K562 (cell line): ENCODE results near the gene USP31. TPM values are rescaled to one million over a fixed set of nuclear protein-coding genes. Genes with fewer than 3 reads are reported as not detected.

ENCODE experiments used
- ATAC-seq: fragments of 200-7000 bp; cut with Tn5 transposase; 3 replicates; pipeline ENCODE4 v1.9.1; 2020; ENCODE audit warnings: moderate library complexity
- BruUV-seq: library from RNA; stranded (reverse); fragments of 400-500 nt; replicated peaks from 2 replicates; lab custom pipeline; 2021; lab: Mats Ljungman, UMichigan
- CTCF ChIA-PET: fragments of 300-600 bp; formaldehyde crosslinking; extraction: SDS; loops from one replicate; lab custom pipeline; 2021; ENCODE audit warnings: low intra/inter-chr PET ratio; lab: Yijun Ruan, JAX
- POLR2A ChIA-PET: fragments of 300-600, 350-650 bp; sonication (Branson Sonifier 250); formaldehyde crosslinking; extraction: SDS; loops from one replicate; lab custom pipeline; 2021; ENCODE audit warnings: antibody characterized with exemption, inconsistent platforms; lab: Yijun Ruan, JAX
- DNase-seq, 4 experiments: peaks; one replicate each; pipeline versions ENCODE4 v3.0.0 to v3.0.0-alpha.2; 2011 to 2018; ENCODE audit warnings: low spot score in 3 of 4, mixed read lengths in 3 of 4; ENCODE audit errors: extremely low read depth in 1 of 4
- FAIRE-seq: peaks from 2 replicates; lab custom pipeline; 2011; peaks lifted over from hg19 to GRCh38; lab: Jason Lieb, UNC
- H2AFZ ChIP-seq: 2 replicates; pipeline ENCODE4 v1.6.0; 2011; ENCODE audit warnings: low read depth, low read length, control low read depth, inconsistent platforms
- H3K27ac ChIP-seq: fragments of 200-600 bp; 3 replicates; pipeline ENCODE4 v1.8.0; 2011; ENCODE audit warnings: low read depth, mild to moderate bottlenecking, control low read depth, inconsistent platforms, low read length, moderate library complexity, mixed read lengths; ENCODE audit errors: extremely low read depth
- H3K27me3 ChIP-seq, 2 experiments: fragments of 300-600 bp in 1 of 2; 2 replicates in 1 of 2; 3 replicates in 1 of 2; pipeline versions ENCODE4 v1.6.0 to v1.8.0; 2011; ENCODE audit warnings: inconsistent platforms in 2 of 2, low read length in 2 of 2, mild to moderate bottlenecking in 1 of 2, mixed read lengths in 1 of 2, moderate library complexity in 1 of 2; ENCODE audit not compliant: control insufficient read depth in 2 of 2, insufficient read depth in 2 of 2
- H3K36me3 ChIP-seq: fragments of 300-600 bp; 3 replicates; pipeline ENCODE4 v1.8.0; 2011; ENCODE audit warnings: mild to moderate bottlenecking, low read length, inconsistent platforms; ENCODE audit not compliant: control insufficient read depth, insufficient read depth
- H3K4me1 ChIP-seq, 2 experiments: fragments of 200-600 bp in 1 of 2; replicated peaks in 1 of 2; 2 replicates in 1 of 2; 3 replicates in 1 of 2; pipeline versions ENCODE4 v1.5.1 to v1.8.0; 2011; ENCODE audit warnings: inconsistent platforms in 2 of 2, low read length in 2 of 2, mild to moderate bottlenecking in 1 of 2, mixed read lengths in 1 of 2, moderate library complexity in 1 of 2; ENCODE audit not compliant: control insufficient read depth in 2 of 2, insufficient read depth in 2 of 2
- H3K4me2 ChIP-seq: 2 replicates; pipeline ENCODE4 v1.6.1; 2011; ENCODE audit warnings: low read length, control low read depth, inconsistent platforms, mixed read lengths; ENCODE audit not compliant: insufficient read depth
- H3K4me3 ChIP-seq: fragments of 200-600 bp; sonication (generic), shearing (Covaris generic); 2 replicates; pipeline ENCODE4 v1.5.1; 2016; ENCODE audit warnings: control low read depth, inconsistent platforms
- H3K79me2 ChIP-seq: fragments of 200-600 bp; 3 replicates; pipeline ENCODE4 v1.8.0; 2011; ENCODE audit warnings: low read length, inconsistent platforms; ENCODE audit not compliant: control insufficient read depth, insufficient read depth
- H3K9ac ChIP-seq, 2 experiments: 2 replicates each; pipeline versions ENCODE4 v1.6.0 to v1.6.1; 2011; ENCODE audit warnings: low read depth in 2 of 2, low read length in 2 of 2, control low read depth in 1 of 2, inconsistent platforms in 1 of 2, mild to moderate bottlenecking in 1 of 2, mixed read lengths in 1 of 2; ENCODE audit not compliant: insufficient read depth in 1 of 2
- H3K9me1 ChIP-seq: one replicate; pipeline ENCODE4 v1.6.0; 2011; ENCODE audit warnings: inconsistent platforms, mild to moderate bottlenecking, low read length, moderate library complexity; ENCODE audit not compliant: control insufficient read depth, insufficient read depth
- H3K9me3 ChIP-seq: replicated peaks from 2 replicates; pipeline ENCODE4 v1.5.1; 2011; ENCODE audit warnings: low read depth, low read length, inconsistent platforms; ENCODE audit not compliant: control insufficient read depth, insufficient read depth
- H4K20me1 ChIP-seq: replicated peaks from 2 replicates; pipeline ENCODE4 v1.6.1; 2011; ENCODE audit warnings: low read length, inconsistent platforms, mixed read lengths; ENCODE audit not compliant: control insufficient read depth, insufficient read depth
- SPI1 ChIP-seq: IDR thresholded peaks from 2 replicates; pipeline ENCODE4 v1.6.1; 2011; ENCODE audit warnings: low read depth, low read length, control low read depth, borderline replicate concordance
- ZNF512 ChIP-seq: IDR thresholded peaks from 2 replicates; pipeline ENCODE4 v1.6.1; 2016; ENCODE audit warnings: missing genetic modification characterization, missing compliant biosample characterization
- WGBS: fragments of 100-300 bp; shearing (Covaris generic); methylation state at CpG from one replicate; pipeline ENCODE4 v1.1.6; 2016; ENCODE audit warnings: low coverage, mixed read lengths; ENCODE audit not compliant: insufficient coverage; ENCODE audit errors: missing lambda C conversion rate; 5-methylcytosine and 5-hydroxymethylcytosine counted together
- in situ Hi-C: fragments of 300-500 bp; cut with MboI; formaldehyde crosslinking; loops from 4 replicates; pipeline ENCODE4 v1.15.0; 2018; ENCODE audit warnings: inconsistent platforms, mixed read lengths
- intact Hi-C: fragments of 100-400 bp; cut with micrococcal nuclease; formaldehyde crosslinking; loops from 2 replicates; pipeline ENCODE4 v1.14.2; 2022
- polyA plus RNA-seq, 8 experiments: library from polyadenylated mRNA; depleted of rRNA in 4 of 8; stranded (reverse) in 5 of 8; unstranded in 3 of 8; fragments of >200 nt; fragmentation: Nextera tagmentation in 2 of 8; fragmentation: Illumina TruSeq in 1 of 8; extraction: Ambion mirVana in 2 of 8; extraction: Trizol in 1 of 8; gene quantifications; 2 replicates each; pipeline versions ENCODE4 v1.2.1 to v1.2.3, GENCODE V29; 2011 to 2014; ENCODE audit warnings: inconsistent platforms in 1 of 8, missing spikeins in 1 of 8
- total RNA-seq, 7 experiments: library from RNA; depleted of rRNA in 6 of 7; stranded (reverse); fragments of >200 nt in 6 of 7; fragmentation: Illumina TruSeq in 2 of 7; extraction: Trizol in 2 of 7; gene quantifications; 2 replicates each; pipeline versions ENCODE4 v1.2.1 to v1.2.3, GENCODE V29; 2011 to 2021; ENCODE audit warnings: low replicate concordance in 1 of 7
- TF ChIP-seq, protein P1 (sequence below): fragments of 250-450 bp; sonication (Bioruptor Pico); IDR thresholded peaks from 2 replicates; pipeline ENCODE4 v1.9.0; 2021; ENCODE audit warnings: mild to moderate bottlenecking
- TF ChIP-seq, protein P2 (sequence below), 2 experiments: fragments of 250-450 bp in 1 of 2; fragments of 450-650 bp in 1 of 2; sonication (Bioruptor Pico) in 1 of 2; IDR thresholded peaks; 2 replicates each; pipeline versions ENCODE4 v1.6.1 to v1.8.0; 2016 to 2021; ENCODE audit warnings: mild to moderate bottlenecking in 2 of 2, moderate library complexity in 2 of 2, missing compliant biosample characterization in 1 of 2, missing genetic modification characterization in 1 of 2

The USP31 gene
- total and polyA plus RNA-seq, 9 of the 15 experiments (the other 6 are each of a cell fraction or from before 2014, with no cell fraction given) = 0.56 to 4.9 (median 2.9) TPM

DNA sequence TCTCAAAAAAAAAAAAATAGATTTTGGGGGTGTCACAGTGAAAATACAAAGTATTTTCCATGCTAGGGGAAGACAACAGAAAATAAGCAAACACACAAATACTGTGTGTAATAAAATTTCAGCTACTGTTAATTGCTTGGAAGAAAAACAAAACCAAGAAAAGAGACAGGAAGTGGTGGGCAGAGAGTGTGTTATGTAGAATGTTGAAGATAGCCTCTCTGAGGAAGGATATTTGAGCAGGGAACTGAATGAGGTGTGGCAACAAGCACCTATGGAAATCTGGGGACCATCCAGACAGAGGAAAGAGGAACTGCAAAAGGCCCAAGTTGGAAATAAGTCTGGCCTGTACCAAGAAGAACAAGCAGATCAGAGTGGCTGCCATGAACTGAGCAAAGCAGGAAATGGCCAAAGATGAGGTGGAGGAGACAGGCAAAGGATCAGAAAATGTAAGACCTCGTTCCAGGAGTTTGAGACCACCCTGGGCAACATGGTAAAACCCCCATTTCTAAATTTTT is 7.8 kb upstream of the USP31 start:
- no peak overlapping the region for H3K4me3 ChIP-seq
- no peak overlapping the region for H3K9ac ChIP-seq
- TF ChIP-seq SPI1 = peak; percentile 62; the same call in 1 of the 2 replicates
- TF ChIP-seq, protein P1, sequence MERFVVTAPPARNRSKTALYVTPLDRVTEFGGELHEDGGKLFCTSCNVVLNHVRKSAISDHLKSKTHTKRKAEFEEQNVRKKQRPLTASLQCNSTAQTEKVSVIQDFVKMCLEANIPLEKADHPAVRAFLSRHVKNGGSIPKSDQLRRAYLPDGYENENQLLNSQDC = no peak
- TF ChIP-seq, all 486 proteins: peak for 1
- no peak overlapping the region for H3K27ac ChIP-seq
- intact Hi-C loops = no loop called here
- ChIA-PET POLR2A (interaction anchor here (1.2 kb wide), 1 partner anchor 9 kb away, joined by 4 read pairs; no protein-coding TSS in a partner anchor), CTCF (no interaction called here)
- FAIRE-seq (no peak), ATAC-seq (no peak), DNase-seq (no peak)
- no peaks in the 10 kb centered on the region for H3K4me1 ChIP-seq
- no peaks in the 10 kb centered on the region for H3K9me1 ChIP-seq
- no peaks in the 10 kb centered on the region for H4K20me1 ChIP-seq
- peaks cover 5 to 26% of the 10 kb centered on the region in 2 experiments; a peak in 4 of 5 replicates for H3K27me3 ChIP-seq
- 0% methylated on average over 1 of the region's 1 CpG for WGBS
- no peaks in the 10 kb centered on the region for H3K79me2 ChIP-seq
- H2AFZ ChIP-seq = no peak overlapping the region
- no TSS peak for BruUV-seq
- H3K4me2 ChIP-seq = no peak overlapping the region
- in situ Hi-C loops = no loop called here
- peaks cover 4% of the 10 kb centered on the region; the same call in 1 of the 2 replicates for H3K9me3 ChIP-seq
- no peaks in the 10 kb centered on the region for H3K36me3 ChIP-seq

DNA sequence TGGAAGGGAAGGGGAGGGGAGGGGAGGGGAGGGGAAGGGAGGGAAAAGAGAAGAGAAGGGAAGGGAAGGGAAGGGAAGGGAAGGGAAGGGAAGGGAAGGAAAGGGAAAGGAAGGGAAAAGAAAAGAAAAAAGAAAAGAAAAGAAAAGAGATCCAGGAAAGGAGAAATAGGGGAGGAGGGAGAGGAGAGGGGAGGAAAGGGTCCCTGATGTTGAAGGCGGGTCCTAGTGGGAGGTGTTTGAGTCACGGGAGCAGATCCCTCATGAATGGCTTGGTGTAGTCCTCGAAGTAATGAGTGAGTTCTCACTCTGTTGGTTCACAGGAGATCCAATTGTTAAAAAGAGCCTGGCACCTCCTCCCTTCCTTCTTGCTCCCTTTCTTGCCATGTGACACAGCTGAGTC is 6.9 kb upstream of the USP31 start:
- Histone ChIP-seq H3K4me1 (no peaks in the 10 kb centered on the region), H3K79me2 (no peaks in the 10 kb centered on the region), H3K9me1 (no peaks in the 10 kb centered on the region), H3K4me3 (no peak overlapping the region), H3K27ac (no peak overlapping the region), H3K27me3 (peaks cover 3 to 26% of the 10 kb centered on the region in 2 experiments; a peak in 4 of 5 replicates), H2AFZ (no peak overlapping the region), H3K4me2 (no peak overlapping the region), H4K20me1 (no peaks in the 10 kb centered on the region), H3K36me3 (no peaks in the 10 kb centered on the region), H3K9ac (no peak overlapping the region), H3K9me3 (peaks cover 4% of the 10 kb centered on the region; the same call in 1 of the 2 replicates)
- FAIRE-seq = no peak
- CTCF ChIA-PET = no interaction called here
- in situ Hi-C loops = no loop called here
- intact Hi-C loops = no loop called here
- 0% methylated on average over 2 of the region's 3 CpGs for WGBS
- POLR2A ChIA-PET = interaction anchor here (0.5 to 1.2 kb wide), 2 partner anchors 10 to 148 kb away, joined by 4 read pairs; no protein-coding TSS in a partner anchor
- ATAC-seq = no peak
- no peak for DNase-seq
- TF ChIP-seq ZNF512 (tag) = 0 out of 2 replicates have a peak, but pooled peaks have one; percentile 48
- TF ChIP-seq, protein P2, sequence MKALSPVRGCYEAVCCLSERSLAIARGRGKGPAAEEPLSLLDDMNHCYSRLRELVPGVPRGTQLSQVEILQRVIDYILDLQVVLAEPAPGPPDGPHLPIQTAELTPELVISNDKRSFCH (CRISPR knock-in tag; IDR thresholded peaks at IDR 0.05) = no peak
- TF ChIP-seq, protein P2 (tag; IDR thresholded peaks at IDR 0.05) = no peak
- BruUV-seq = no TSS peak
